Calu3 (cell line): ENCODE measurements around the gene SMG7. TPM values are rescaled to one million over a fixed set of nuclear protein-coding genes. Genes with fewer than 3 reads are reported as not detected.

Experiments
- BruUV-seq: library from RNA; stranded (reverse); fragments of 400-500 nt; replicated peaks from 2 replicates; lab custom pipeline; 2021; lab: Mats Ljungman, UMichigan
- CTCF ChIA-PET: fragments of 300-600 bp; sonication (Branson Sonifier 250); formaldehyde crosslinking; loops from one replicate; lab custom pipeline; 2022; ENCODE audit warnings: antibody characterized with exemption; lab: Charles Lee
- DNase-seq: peaks from one replicate; pipeline ENCODE4 v3.0.0; 2022
- H3K27ac Mint-ChIP-seq: one replicate; pipeline ENCODE4 v1.8.0; 2022; ENCODE audit warnings: mixed read lengths; ENCODE audit not compliant: unreplicated experiment
- H3K27me3 Mint-ChIP-seq: one replicate; pipeline ENCODE4 v1.8.0; 2022; ENCODE audit warnings: mixed read lengths; ENCODE audit not compliant: unreplicated experiment
- H3K36me3 Mint-ChIP-seq: one replicate; pipeline ENCODE4 v1.8.0; 2022; ENCODE audit warnings: mild to moderate bottlenecking, moderate library complexity, mixed read lengths; ENCODE audit not compliant: insufficient read depth, unreplicated experiment
- H3K4me1 Mint-ChIP-seq: one replicate; pipeline ENCODE4 v1.8.0; 2022; ENCODE audit warnings: mild to moderate bottlenecking, low read depth, mixed read lengths; ENCODE audit not compliant: unreplicated experiment
- H3K4me3 Mint-ChIP-seq: one replicate; pipeline ENCODE4 v1.8.0; 2022; ENCODE audit warnings: mild to moderate bottlenecking, low read depth, moderate library complexity, mixed read lengths; ENCODE audit not compliant: unreplicated experiment
- H3K9me3 Mint-ChIP-seq: one replicate; pipeline ENCODE4 v1.8.0; 2022; ENCODE audit warnings: low read depth, mixed read lengths; ENCODE audit not compliant: unreplicated experiment
- intact Hi-C: fragments of 100-400 bp; cut with micrococcal nuclease; formaldehyde crosslinking; loops from one replicate; pipeline ENCODE4 v1.10.0; 2022; ENCODE audit not compliant: unreplicated experiment
- total RNA-seq: library from RNA; stranded (reverse); gene quantifications from 2 replicates; pipeline ENCODE4 v1.2.3, GENCODE V29; 2022
- TF ChIP-seq, protein P1 (sequence below): fragments of 200-600 bp; IDR thresholded peaks from one replicate; pipeline ENCODE4 v1.8.0; 2022; ENCODE audit warnings: antibody characterized with exemption; ENCODE audit not compliant: unreplicated experiment

The SMG7 gene
- total RNA-seq, 1 experiment from 2014 or later, result 96.3 TPM

- CTCF ChIA-PET, result interaction anchor here (0.5 to 1.1 kb wide), 2 partner anchors 73 to 675 kb away, joined by 3 to 4 read pairs; no protein-coding TSS in a partner anchor
- BruUV-seq, result no TSS peak
- peak; percentile 96 for DNase-seq
- intact Hi-C loops, result loop anchor here (2.0 kb wide), 3 partner anchors 71 to 151 kb away; no protein-coding TSS in a partner anchor
- Mint-ChIP-seq H3K9me3 (no peaks in the 10 kb centered on the region), H3K36me3 (peaks cover 38% of the 10 kb centered on the region), H3K4me3 (peak overlapping the region; percentile 96), H3K4me1 (peaks cover 33% of the 10 kb centered on the region), H3K27me3 (no peaks in the 10 kb centered on the region), H3K27ac (peak overlapping the region; percentile 99)
- TF ChIP-seq, protein P1, sequence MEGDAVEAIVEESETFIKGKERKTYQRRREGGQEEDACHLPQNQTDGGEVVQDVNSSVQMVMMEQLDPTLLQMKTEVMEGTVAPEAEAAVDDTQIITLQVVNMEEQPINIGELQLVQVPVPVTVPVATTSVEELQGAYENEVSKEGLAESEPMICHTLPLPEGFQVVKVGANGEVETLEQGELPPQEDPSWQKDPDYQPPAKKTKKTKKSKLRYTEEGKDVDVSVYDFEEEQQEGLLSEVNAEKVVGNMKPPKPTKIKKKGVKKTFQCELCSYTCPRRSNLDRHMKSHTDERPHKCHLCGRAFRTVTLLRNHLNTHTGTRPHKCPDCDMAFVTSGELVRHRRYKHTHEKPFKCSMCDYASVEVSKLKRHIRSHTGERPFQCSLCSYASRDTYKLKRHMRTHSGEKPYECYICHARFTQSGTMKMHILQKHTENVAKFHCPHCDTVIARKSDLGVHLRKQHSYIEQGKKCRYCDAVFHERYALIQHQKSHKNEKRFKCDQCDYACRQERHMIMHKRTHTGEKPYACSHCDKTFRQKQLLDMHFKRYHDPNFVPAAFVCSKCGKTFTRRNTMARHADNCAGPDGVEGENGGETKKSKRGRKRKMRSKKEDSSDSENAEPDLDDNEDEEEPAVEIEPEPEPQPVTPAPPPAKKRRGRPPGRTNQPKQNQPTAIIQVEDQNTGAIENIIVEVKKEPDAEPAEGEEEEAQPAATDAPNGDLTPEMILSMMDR, result no peak
Observed at GRCh38 chr1:183471743-183472487, 384 bp upstream of the SMG7 start.

GRCh38 chr1:183473217-183473536 lies 878 bp downstream of the SMG7 start:
- CTCF ChIA-PET, result interaction anchor here (0.9 kb wide), 1 partner anchor 57 kb away, joined by 3 read pairs; no protein-coding TSS in a partner anchor
- peaks cover 38% of the 10 kb centered on the region for H3K36me3 Mint-ChIP-seq

GRCh38 chr1:183476081-183476480 lies 3.8 kb downstream of the SMG7 start:
- TF ChIP-seq, protein P1, result no peak
- peaks cover 28% of the 10 kb centered on the region for H3K36me3 Mint-ChIP-seq
- BruUV-seq, result no TSS peak
- no peaks in the 10 kb centered on the region for H3K27me3 Mint-ChIP-seq
- CTCF ChIA-PET, result no interaction called here
- no peak for DNase-seq
- intact Hi-C loops, result no loop called here
- no peaks in the 10 kb centered on the region for H3K9me3 Mint-ChIP-seq
- no peak overlapping the region for H3K4me3 Mint-ChIP-seq
- no peak overlapping the region for H3K27ac Mint-ChIP-seq
- peaks cover 44% of the 10 kb centered on the region for H3K4me1 Mint-ChIP-seq

More at GRCh38 chr1:183473217-183473536, 878 bp downstream of the SMG7 start:
- H3K27ac Mint-ChIP-seq, result peak overlapping the region; percentile 99
- TF ChIP-seq, protein P1, result no peak
- intact Hi-C loops, result no loop called here
- no peaks in the 10 kb centered on the region for H3K27me3 Mint-ChIP-seq
- peak overlapping the region; percentile 96 for H3K4me3 Mint-ChIP-seq
- DNase-seq, result no peak
- no peaks in the 10 kb centered on the region for H3K9me3 Mint-ChIP-seq
- BruUV-seq, result no TSS peak
- H3K4me1 Mint-ChIP-seq, result peaks cover 23% of the 10 kb centered on the region

- CTCF ChIA-PET, result interaction anchor here (0.5 kb wide), 1 partner anchor 67 kb away, joined by 3 read pairs; no protein-coding TSS in a partner anchor
- Mint-ChIP-seq H3K4me1 (peaks cover 61% of the 10 kb centered on the region), H3K4me3 (no peak overlapping the region), H3K9me3 (no peaks in the 10 kb centered on the region), H3K27ac (no peak overlapping the region), H3K36me3 (peaks cover 7% of the 10 kb centered on the region), H3K27me3 (no peaks in the 10 kb centered on the region)
- intact Hi-C loops, result no loop called here
- BruUV-seq, result no TSS peak
- DNase-seq, result no peak
- TF ChIP-seq, protein P1, result no peak
Observed at GRCh38 chr1:183477986-183478781, 5.9 kb downstream of the SMG7 start.
